Esophagus (tissue), 2 donors: Measurements from ENCODE around the gene LDLRAD4. TPM values are rescaled to one million over a fixed set of nuclear protein-coding genes. Genes with fewer than 3 reads are reported as not detected.

ENCODE experiments used
- H3K27ac ChIP-seq, 2 donors: one replicate each; pipeline ENCODE4 v1.5.1; 2013; ENCODE audit warnings: low read depth in 2 of 2, mild to moderate bottlenecking in 2 of 2, inconsistent platforms in 1 of 2, low read length in 1 of 2, moderate library complexity in 1 of 2
- H3K27me3 ChIP-seq, 2 donors: one replicate each; pipeline ENCODE4 v1.6.1; 2013; ENCODE audit warnings: low read length in 2 of 2, control low read depth in 1 of 2, mild to moderate bottlenecking in 1 of 2; ENCODE audit not compliant: insufficient read depth in 2 of 2, control insufficient read depth in 1 of 2
- H3K36me3 ChIP-seq, 2 donors: one replicate each; pipeline ENCODE4 v1.6.1; 2013; ENCODE audit warnings: low read length in 1 of 2; ENCODE audit not compliant: control insufficient read depth in 2 of 2, insufficient read depth in 2 of 2
- H3K4me1 ChIP-seq, 2 donors: one replicate each; pipeline ENCODE4 v1.6.1; 2013; ENCODE audit warnings: low read length in 1 of 2; ENCODE audit not compliant: control insufficient read depth in 2 of 2, insufficient read depth in 2 of 2
- H3K4me3 ChIP-seq, 2 donors: one replicate each; pipeline ENCODE4 v1.5.1; 2013; ENCODE audit warnings: low read length in 2 of 2, mild to moderate bottlenecking in 2 of 2, low read depth in 1 of 2, moderate library complexity in 1 of 2
- H3K9me3 ChIP-seq, 2 donors: one replicate each; pipeline ENCODE4 v1.6.1; 2013; ENCODE audit warnings: mild to moderate bottlenecking in 2 of 2, low read depth in 1 of 2, low read length in 1 of 2, moderate library complexity in 1 of 2; ENCODE audit not compliant: control insufficient read depth in 2 of 2, insufficient read depth in 1 of 2
- WGBS, 2 donors: extraction: QIAGEN DNeasy Blood & Tissue Kit; methylation state at CpG; one replicate each; pipeline ENCODE4 v1.1.7; 2013; 5-methylcytosine and 5-hydroxymethylcytosine counted together
- polyA plus RNA-seq, 2 donors: library from polyadenylated mRNA; stranded (reverse); fragments of 200-250 nt; gene quantifications; one replicate each; pipeline ENCODE4 v1.2.3, GENCODE V29; 2013
- donor health status: healthy with polysubstance abuse.
- donor health status: Bipolar disorder and iron deficiency.

The LDLRAD4 gene
- polyA plus RNA-seq, 2 donors: 0.79 to 0.99 TPM

GRCh38 chr18:13451661-13452387 is 233.3 kb downstream of the LDLRAD4 start:
- Histone ChIP-seq H3K36me3 (no peaks in the 10 kb centered on the region), H3K4me3 (no peak overlapping the region), H3K4me1 (peaks cover 0 to 12% of the 10 kb centered on the region in 2 donors), H3K27me3 (no peaks in the 10 kb centered on the region), H3K27ac (no peak overlapping the region), H3K9me3 (no peaks in the 10 kb centered on the region)
- 71 to 77% methylated on average over 14 of the region's 14 CpGs for WGBS, 2 donors

- Histone ChIP-seq H3K4me3 (no peak overlapping the region), H3K27me3 (no peaks in the 10 kb centered on the region), H3K27ac (no peak overlapping the region), H3K36me3 (no peaks in the 10 kb centered on the region), H3K9me3 (no peaks in the 10 kb centered on the region), H3K4me1 (peaks cover 0 to 12% of the 10 kb centered on the region in 2 donors)
- 38 to 47% methylated on average over 8 of the region's 8 CpGs for WGBS, 2 donors
These were observed 233.8 kb downstream of the LDLRAD4 start for GRCh38 chr18:13452388-13452811.

GRCh38 chr18:13452871-13453680 is 234.5 kb downstream of the LDLRAD4 start:
- Histone ChIP-seq H3K27me3 (no peaks in the 10 kb centered on the region), H3K9me3 (peaks cover 0 to 3% of the 10 kb centered on the region in 2 donors), H3K4me3 (no peak overlapping the region), H3K36me3 (no peaks in the 10 kb centered on the region), H3K27ac (no peak overlapping the region), H3K4me1 (peaks cover 0 to 12% of the 10 kb centered on the region in 2 donors)
- 71 to 75% methylated on average over 21 of the region's 21 CpGs for whole genome bisulfite sequencing, 2 donors

- H3K36me3 ChIP-seq: no peaks in the 10 kb centered on the region
- peaks cover 0 to 12% of the 10 kb centered on the region in 2 donors for H3K4me1 ChIP-seq
- H3K9me3 ChIP-seq: peaks cover 0 to 3% of the 10 kb centered on the region in 2 donors
- H3K4me3 ChIP-seq: no peak overlapping the region
- no peak overlapping the region for H3K27ac ChIP-seq
- WGBS, 2 donors: 84 to 86% methylated on average over 18 of the region's 18 CpGs
- no peaks in the 10 kb centered on the region for H3K27me3 ChIP-seq
These were observed 235.2 kb downstream of the LDLRAD4 start for GRCh38 chr18:13453714-13454113.

GRCh38 chr18:13454363-13455150 is 236.0 kb downstream of the LDLRAD4 start:
- H3K9me3 ChIP-seq: peaks cover 0 to 3% of the 10 kb centered on the region in 2 donors
- no peak overlapping the region for H3K27ac ChIP-seq
- peaks cover 0 to 12% of the 10 kb centered on the region in 2 donors for H3K4me1 ChIP-seq
- no peak overlapping the region for H3K4me3 ChIP-seq
- WGBS, 2 donors: 91 to 94% methylated on average over 12 of the region's 12 CpGs
- no peaks in the 10 kb centered on the region for H3K36me3 ChIP-seq
- H3K27me3 ChIP-seq: no peaks in the 10 kb centered on the region

- H3K9me3 ChIP-seq: peaks cover 0 to 3% of the 10 kb centered on the region in 2 donors
- H3K27ac ChIP-seq: no peak overlapping the region
- no peaks in the 10 kb centered on the region for H3K27me3 ChIP-seq
- WGBS, 2 donors: 55 to 63% methylated on average over 6 of the region's 6 CpGs
- no peaks in the 10 kb centered on the region for H3K36me3 ChIP-seq
- H3K4me1 ChIP-seq: peaks cover 0 to 12% of the 10 kb centered on the region in 2 donors
- no peak overlapping the region for H3K4me3 ChIP-seq
These were observed 236.9 kb downstream of the LDLRAD4 start for GRCh38 chr18:13455471-13455870.

- no peak overlapping the region for H3K27ac ChIP-seq
- H3K4me1 ChIP-seq: peaks cover 0 to 15% of the 10 kb centered on the region in 2 donors
- peaks cover 0 to 3% of the 10 kb centered on the region in 2 donors for H3K9me3 ChIP-seq
- no peak overlapping the region for H3K4me3 ChIP-seq
- WGBS, 2 donors: 72 to 80% methylated on average over 19 of the region's 19 CpGs
- H3K36me3 ChIP-seq: no peaks in the 10 kb centered on the region
- no peaks in the 10 kb centered on the region for H3K27me3 ChIP-seq
These were observed 237.5 kb downstream of the LDLRAD4 start for GRCh38 chr18:13455960-13456481.

GRCh38 chr18:13456736-13457271 is 238.2 kb downstream of the LDLRAD4 start:
- H3K27me3 ChIP-seq: no peaks in the 10 kb centered on the region
- no peaks in the 10 kb centered on the region for H3K36me3 ChIP-seq
- peaks cover 0 to 16% of the 10 kb centered on the region in 2 donors for H3K4me1 ChIP-seq
- no peak overlapping the region for H3K4me3 ChIP-seq
- no peak overlapping the region for H3K27ac ChIP-seq
- H3K9me3 ChIP-seq: peaks cover 0 to 3% of the 10 kb centered on the region in 2 donors
- WGBS, 2 donors: 82 to 88% methylated on average over 3 of the region's 3 CpGs

GRCh38 chr18:13457327-13457726 is 238.8 kb downstream of the LDLRAD4 start:
- Histone ChIP-seq H3K27ac (no peak overlapping the region), H3K9me3 (peaks cover 0 to 3% of the 10 kb centered on the region in 2 donors), H3K36me3 (no peaks in the 10 kb centered on the region), H3K4me3 (no peak overlapping the region), H3K27me3 (no peaks in the 10 kb centered on the region), H3K4me1 (peaks cover 0 to 11% of the 10 kb centered on the region in 2 donors)
- WGBS, 2 donors: 87 to 92% methylated on average over 10 of the region's 10 CpGs
